Neutrophil (primary cell): ENCODE measurements around the gene GTSE1.
A peak's percentile ranks its signal among the peaks of the same experiment; 100 is the strongest.

Experiments
- H3K27ac ChIP-seq: fragments of 200-600 bp; sonication (generic); 2 replicates; pipeline ENCODE4 v1.5.1; 2016; ENCODE audit warnings: mild to moderate bottlenecking, moderate library complexity
- H3K27me3 ChIP-seq: fragments of 200-600 bp; sonication (generic); 2 replicates; pipeline ENCODE4 v1.6.0; 2016; ENCODE audit warnings: mild to moderate bottlenecking
- H3K36me3 ChIP-seq: fragments of 200-600 bp; sonication (generic); 2 replicates; pipeline ENCODE4 v1.5.1; 2017
- H3K4me1 ChIP-seq, 2 experiments: fragments of 200-600 bp in 1 of 2; sonication (generic) in 1 of 2; 1 replicate in 1 of 2; 2 replicates in 1 of 2; pipeline versions ENCODE4 v1.5.1 to v1.6.1; 2013 to 2016; ENCODE audit warnings: low read depth in 1 of 2, low read length in 1 of 2, mild to moderate bottlenecking in 1 of 2, moderate library complexity in 1 of 2; ENCODE audit not compliant: control insufficient read depth in 1 of 2, insufficient read depth in 1 of 2
- H3K4me3 ChIP-seq, 2 experiments: fragments of 200-600 bp in 1 of 2; sonication (generic) in 1 of 2; 1 replicate in 1 of 2; 2 replicates in 1 of 2; pipeline ENCODE4 v1.5.1; 2013 to 2016; ENCODE audit warnings: low read depth in 1 of 2, low read length in 1 of 2, mild to moderate bottlenecking in 1 of 2, moderate library complexity in 1 of 2
- H3K9me3 ChIP-seq: fragments of 200-600 bp; sonication (generic); 2 replicates; pipeline ENCODE4 v1.5.1; 2016
- CTCF ChIP-seq: fragments of 200-600 bp; sonication (generic); IDR thresholded peaks from 2 replicates; pipeline ENCODE4 v1.5.1; 2016; ENCODE audit warnings: antibody characterized with exemption

Gene GTSE1

GRCh38 chr22:46336119-46337078 is 39.7 kb downstream of the GTSE1 start:
- Histone ChIP-seq H3K9me3 (no peaks in the 10 kb centered on the region), H3K36me3 (peaks cover 45% of the 10 kb centered on the region), H3K27me3 (no peaks in the 10 kb centered on the region), H3K4me1 (peaks cover 12 to 16% of the 10 kb centered on the region in 2 experiments), H3K4me3 (peak overlapping the region; percentile 88 to 93), H3K27ac (peak overlapping the region; percentile 79)
- no peak for TF ChIP-seq CTCF

GRCh38 chr22:46337870-46338269 is 41.2 kb downstream of the GTSE1 start:
- H3K4me3 ChIP-seq: no peak overlapping the region
- peaks cover 47% of the 10 kb centered on the region for H3K36me3 ChIP-seq
- no peak overlapping the region for H3K27ac ChIP-seq
- H3K27me3 ChIP-seq: no peaks in the 10 kb centered on the region
- peaks cover 12 to 16% of the 10 kb centered on the region in 2 experiments for H3K4me1 ChIP-seq
- no peak for TF ChIP-seq CTCF
- no peaks in the 10 kb centered on the region for H3K9me3 ChIP-seq

GRCh38 chr22:46338636-46339035 is 42.0 kb downstream of the GTSE1 start:
- Histone ChIP-seq H3K4me1 (peaks cover 12 to 16% of the 10 kb centered on the region in 2 experiments), H3K9me3 (no peaks in the 10 kb centered on the region), H3K27ac (no peak overlapping the region)

GRCh38 chr22:46339956-46340355 is 43.3 kb downstream of the GTSE1 start:
- no peak for TF ChIP-seq CTCF
- no peaks in the 10 kb centered on the region for H3K27me3 ChIP-seq
- no peak overlapping the region for H3K27ac ChIP-seq
- H3K4me1 ChIP-seq: peaks cover 11 to 13% of the 10 kb centered on the region in 2 experiments
- H3K36me3 ChIP-seq: peaks cover 65% of the 10 kb centered on the region
- no peak overlapping the region for H3K4me3 ChIP-seq
- no peaks in the 10 kb centered on the region for H3K9me3 ChIP-seq

More at GRCh38 chr22:46338636-46339035, 42.0 kb downstream of the GTSE1 start:
- Histone ChIP-seq H3K4me3 (no peak overlapping the region), H3K36me3 (peaks cover 53% of the 10 kb centered on the region), H3K27me3 (no peaks in the 10 kb centered on the region)
- TF ChIP-seq CTCF: no peak

- H3K27me3 ChIP-seq: no peaks in the 10 kb centered on the region
- peaks cover 72% of the 10 kb centered on the region for H3K36me3 ChIP-seq
- no peak for TF ChIP-seq CTCF
- H3K4me1 ChIP-seq: peaks cover 9 to 11% of the 10 kb centered on the region in 2 experiments
- H3K27ac ChIP-seq: no peak overlapping the region
- H3K9me3 ChIP-seq: no peaks in the 10 kb centered on the region
- no peak overlapping the region for H3K4me3 ChIP-seq
Measured at GRCh38 chr22:46340676-46341075, 44.0 kb downstream of the GTSE1 start.
